A549 (cell line): ENCODE results near the gene GGN. TPM values are rescaled to one million over a fixed set of nuclear protein-coding genes. Genes with fewer than 3 reads are reported as not detected.

Experiments used
- ATAC-seq, 2 experiments: fragments of 200-7000 bp in 1 of 2; fragments of >200 bp in 1 of 2; cut with Nextera tagmentation in 1 of 2; cut with Tn5 transposase in 1 of 2; 3 replicates each; pipeline versions ENCODE4 v1.8.0 to v1.9.1; 2018 to 2020; ENCODE audit warnings: mild to moderate bottlenecking in 1 of 2, moderate library complexity in 1 of 2
- CTCF ChIA-PET: fragments of 300-600 bp; sonication (Branson Sonifier 250); formaldehyde crosslinking; extraction: SDS; loops from one replicate; lab custom pipeline; 2021; ENCODE audit warnings: antibody characterized with exemption, inconsistent platforms; lab: Yijun Ruan, JAX
- POLR2A ChIA-PET: fragments of 350-600 bp; formaldehyde crosslinking; extraction: SDS; loops from one replicate; lab custom pipeline; 2021; ENCODE audit warnings: antibody characterized with exemption, inconsistent platforms; lab: Yijun Ruan, JAX
- DNase-seq, 2 experiments: peaks; one replicate each; pipeline versions ENCODE4 v3.0.0 to v3.0.0-alpha.2; 2011 to 2016; ENCODE audit warnings: low read depth in 1 of 2, low spot score in 1 of 2
- FAIRE-seq: peaks from 2 replicates; lab custom pipeline; 2011; peaks lifted over from hg19 to GRCh38; lab: Jason Lieb, UNC
- H3K27ac ChIP-seq, 2 experiments: fragments of >200 bp; sonication (Bioruptor Twin); formaldehyde crosslinking; 3 replicates each; pipeline ENCODE4 v1.5.1; 2016 to 2017
- H3K4me1 ChIP-seq: fragments of >200 bp; sonication (Bioruptor Twin); formaldehyde crosslinking; 3 replicates; pipeline ENCODE4 v1.6.1; 2016
- H3K4me2 ChIP-seq: fragments of >200 bp; sonication (Bioruptor Twin); formaldehyde crosslinking; 3 replicates; pipeline ENCODE4 v1.6.1; 2016
- H3K4me3 ChIP-seq: fragments of >200 bp; sonication (Bioruptor Twin); formaldehyde crosslinking; 3 replicates; pipeline ENCODE4 v1.5.1; 2016
- H3K9me3 ChIP-seq: fragments of >200 bp; sonication (Bioruptor Twin); formaldehyde crosslinking; 3 replicates; pipeline ENCODE4 v1.6.1; 2016
- CBX8 ChIP-seq: fragments of 200-600 bp; sonication (generic); IDR thresholded peaks from 2 replicates; pipeline ENCODE4 v1.6.1; 2016
- EHMT2 ChIP-seq: fragments of 200-600 bp; sonication (generic); IDR thresholded peaks from 2 replicates; pipeline ENCODE4 v1.6.1; 2016; ENCODE audit warnings: antibody characterized with exemption, low read depth, mild to moderate bottlenecking, moderate library complexity
- GATA3 ChIP-seq: IDR thresholded peaks from 2 replicates; pipeline ENCODE4 v1.6.1; 2012; ENCODE audit warnings: borderline replicate concordance
- HOXA7 ChIP-seq: fragments of 250-450 bp; sonication (Bioruptor Pico); IDR thresholded peaks from 2 replicates; pipeline ENCODE4 v1.5.0; 2020; ENCODE audit warnings: mild to moderate bottlenecking, moderate library complexity
- HOXB13 ChIP-seq: fragments of 250-450 bp; sonication (Bioruptor Pico); IDR thresholded peaks from 2 replicates; pipeline ENCODE4 v1.5.0; 2020; ENCODE audit warnings: low read depth, mild to moderate bottlenecking, moderate library complexity
- JUNB ChIP-seq: fragments of >200 bp; sonication (Bioruptor Twin); formaldehyde crosslinking; IDR thresholded peaks from 2 replicates; pipeline ENCODE4 v1.6.1; 2016
- KDM1A ChIP-seq: fragments of 200-600 bp; sonication (generic); IDR thresholded peaks from 2 replicates; pipeline ENCODE4 v1.6.1; 2016; ENCODE audit warnings: low read depth, mild to moderate bottlenecking
- KDM5A ChIP-seq: fragments of 200-600 bp; sonication (generic); IDR thresholded peaks from 2 replicates; pipeline ENCODE4 v1.6.1; 2016; ENCODE audit warnings: antibody characterized with exemption, mild to moderate bottlenecking
- MAZ ChIP-seq: fragments of 150-350 bp; IDR thresholded peaks from 2 replicates; pipeline ENCODE4 v1.6.1; 2014; ENCODE audit warnings: antibody characterized with exemption, low read depth, low read length, borderline replicate concordance
- MYC ChIP-seq: IDR thresholded peaks from 2 replicates; pipeline ENCODE4 v1.6.1; 2012; ENCODE audit warnings: mild to moderate bottlenecking, inconsistent platforms, low read length, improper control_type of control experiment, borderline replicate concordance
- NFE2L2 ChIP-seq: fragments of 150-350 bp; conservative IDR thresholded peaks from 2 replicates; pipeline ENCODE4 v1.6.1; 2014; ENCODE audit warnings: low read length
- NPAS2 ChIP-seq: fragments of 250-450 bp; sonication (Bioruptor Pico); IDR thresholded peaks from 2 replicates; pipeline ENCODE4 v1.8.0; 2022; ENCODE audit warnings: mild to moderate bottlenecking, moderate library complexity, borderline replicate concordance
- NR3C1 ChIP-seq: fragments of >200 bp; sonication (Bioruptor Twin); formaldehyde crosslinking; IDR thresholded peaks from 3 replicates; pipeline ENCODE4 v1.6.1; 2017
- RAD21 ChIP-seq, 2 experiments: fragments of >200 bp in 1 of 2; sonication (Bioruptor Twin) in 1 of 2; formaldehyde crosslinking in 1 of 2; IDR thresholded peaks in 1 of 2; conservative IDR thresholded peaks in 1 of 2; 2 replicates in 1 of 2; 3 replicates in 1 of 2; pipeline ENCODE4 v1.6.1; 2012 to 2018; ENCODE audit warnings: inconsistent platforms in 1 of 2
- RARB ChIP-seq: fragments of 250-450 bp; sonication (Bioruptor Pico); IDR thresholded peaks from 2 replicates; pipeline ENCODE4 v1.8.0; 2021; ENCODE audit warnings: mild to moderate bottlenecking, moderate library complexity
- RCOR1 ChIP-seq: fragments of 150-350 bp; IDR thresholded peaks from 2 replicates; pipeline ENCODE4 v1.6.1; 2014; ENCODE audit warnings: antibody characterized with exemption, low read length, low read depth
- RNF2 ChIP-seq: fragments of 200-600 bp; sonication (generic); IDR thresholded peaks from 2 replicates; pipeline ENCODE4 v1.6.1; 2016; ENCODE audit warnings: low read depth, mild to moderate bottlenecking, antibody characterized with exemption, moderate library complexity, borderline replicate concordance
- SMC3 ChIP-seq: fragments of >200 bp; sonication (Bioruptor Twin); formaldehyde crosslinking; IDR thresholded peaks from 3 replicates; pipeline ENCODE4 v1.6.1; 2018; ENCODE audit warnings: inconsistent platforms
- TFCP2L1 ChIP-seq: fragments of 250-450 bp; sonication (Bioruptor Pico); IDR thresholded peaks from 2 replicates; pipeline ENCODE4 v1.5.0; 2021; ENCODE audit warnings: mild to moderate bottlenecking
- TP53 ChIP-seq: fragments of 250-450 bp; sonication (Bioruptor Pico); IDR thresholded peaks from 2 replicates; pipeline ENCODE4 v1.5.0; 2021; ENCODE audit warnings: mild to moderate bottlenecking, moderate library complexity
- ZNF302 ChIP-seq: fragments of 250-450 bp; sonication (Bioruptor Pico); IDR thresholded peaks from 2 replicates; pipeline ENCODE4 v1.9.0; 2021; ENCODE audit warnings: inconsistent platforms, mild to moderate bottlenecking, moderate library complexity
- ZSCAN20 ChIP-seq: fragments of 250-450 bp; sonication (Bioruptor Pico); IDR thresholded peaks from 2 replicates; pipeline ENCODE4 v1.8.0; 2022; ENCODE audit warnings: mild to moderate bottlenecking, moderate library complexity
- WGBS: methylation state at CpG from one replicate; pipeline ENCODE4 v1.1.6; 2017; ENCODE audit errors: missing lambda C conversion rate; 5-methylcytosine and 5-hydroxymethylcytosine counted together
- polyA plus RNA-seq, 4 experiments: library from polyadenylated mRNA; depleted of rRNA in 3 of 4; stranded (reverse); fragments of >200 nt; fragmentation: RNase III in 1 of 4; extraction: RNeasy Plus Mini Kit Qiagen cat#74134 plus additional on column Dnase treatment in 1 of 4; gene quantifications; 2 replicates in 3 of 4; 3 replicates in 1 of 4; pipeline ENCODE4 v1.2.3, GENCODE V29; 2011 to 2017
- TF ChIP-seq, protein P1 (sequence below): fragments of 200-600 bp; sonication (generic); IDR thresholded peaks from 2 replicates; pipeline ENCODE4 v1.6.1; 2016; ENCODE audit warnings: antibody characterized with exemption, mild to moderate bottlenecking, moderate library complexity
- TF ChIP-seq, protein P2 (sequence below): fragments of >200 bp; sonication (Bioruptor Twin); formaldehyde crosslinking; IDR thresholded peaks from 2 replicates; pipeline ENCODE4 v1.6.1; 2016
- TF ChIP-seq, protein P3 (sequence below): fragments of 250-450 bp; sonication (Bioruptor Pico); IDR thresholded peaks from 2 replicates; pipeline ENCODE4 v1.5.0; 2021; ENCODE audit warnings: mild to moderate bottlenecking, moderate library complexity, borderline replicate concordance
- TF ChIP-seq, protein P4 (sequence below): IDR thresholded peaks from 2 replicates; pipeline ENCODE4 v1.6.1; 2012

GGN gene
- polyA plus RNA-seq, 2 of the 4 experiments (the other 2 are of a cell fraction): 0.46 TPM; not detected in 1

DNA sequence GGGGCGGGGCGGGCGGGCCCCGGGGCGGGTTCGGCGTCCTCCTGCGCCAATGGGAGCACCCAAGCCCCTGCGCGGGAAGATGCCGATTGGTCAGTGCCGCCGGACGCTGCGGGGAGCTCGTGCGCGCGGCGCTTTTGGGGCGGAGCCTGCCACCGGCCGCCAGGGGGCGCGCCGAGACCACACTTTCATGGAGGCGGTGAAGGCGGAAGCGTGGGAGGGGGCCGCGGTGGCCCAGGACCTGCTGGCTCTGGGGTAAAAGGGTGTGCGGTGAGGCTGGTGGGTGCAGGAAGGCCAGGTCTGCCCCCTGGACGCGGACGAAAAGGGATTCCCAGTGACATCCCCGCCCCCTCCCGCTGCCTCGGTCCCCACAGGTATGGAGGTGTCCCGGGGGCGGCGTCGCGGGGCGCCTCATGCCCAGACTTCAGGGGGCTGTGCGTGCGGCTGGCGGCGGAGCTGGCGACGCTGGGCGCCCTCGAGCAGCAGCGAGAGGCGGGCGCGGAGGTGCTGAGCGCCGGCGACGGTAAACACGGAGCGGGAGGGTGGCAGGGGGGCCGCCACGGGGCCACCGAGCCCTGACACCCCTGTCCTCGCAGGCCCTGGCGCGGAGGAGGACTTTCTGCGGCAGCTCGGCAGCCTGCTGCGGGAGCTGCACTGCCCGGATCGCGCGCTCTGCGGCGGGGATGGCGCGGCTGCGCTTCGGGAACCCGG is 15.3 kb upstream of the GGN start, which contains the start of gene FAM98C (continued):
- TF ChIP-seq RNF2: 0 out of 2 replicates have a peak, but pooled peaks have one; percentile 76
- no peak for TF ChIP-seq ZNF302
- 0 out of 2 replicates have a peak, but pooled peaks have one; percentile 25 for TF ChIP-seq HOXB13 (CRISPR knock-in tag)
- peak; percentile 85 for TF ChIP-seq MYC
- no peak for TF ChIP-seq KDM1A
- TF ChIP-seq TFCP2L1 (CRISPR knock-in tag): peak; percentile 85; the same call in 1 of the 2 replicates
- TF ChIP-seq, protein P1, sequence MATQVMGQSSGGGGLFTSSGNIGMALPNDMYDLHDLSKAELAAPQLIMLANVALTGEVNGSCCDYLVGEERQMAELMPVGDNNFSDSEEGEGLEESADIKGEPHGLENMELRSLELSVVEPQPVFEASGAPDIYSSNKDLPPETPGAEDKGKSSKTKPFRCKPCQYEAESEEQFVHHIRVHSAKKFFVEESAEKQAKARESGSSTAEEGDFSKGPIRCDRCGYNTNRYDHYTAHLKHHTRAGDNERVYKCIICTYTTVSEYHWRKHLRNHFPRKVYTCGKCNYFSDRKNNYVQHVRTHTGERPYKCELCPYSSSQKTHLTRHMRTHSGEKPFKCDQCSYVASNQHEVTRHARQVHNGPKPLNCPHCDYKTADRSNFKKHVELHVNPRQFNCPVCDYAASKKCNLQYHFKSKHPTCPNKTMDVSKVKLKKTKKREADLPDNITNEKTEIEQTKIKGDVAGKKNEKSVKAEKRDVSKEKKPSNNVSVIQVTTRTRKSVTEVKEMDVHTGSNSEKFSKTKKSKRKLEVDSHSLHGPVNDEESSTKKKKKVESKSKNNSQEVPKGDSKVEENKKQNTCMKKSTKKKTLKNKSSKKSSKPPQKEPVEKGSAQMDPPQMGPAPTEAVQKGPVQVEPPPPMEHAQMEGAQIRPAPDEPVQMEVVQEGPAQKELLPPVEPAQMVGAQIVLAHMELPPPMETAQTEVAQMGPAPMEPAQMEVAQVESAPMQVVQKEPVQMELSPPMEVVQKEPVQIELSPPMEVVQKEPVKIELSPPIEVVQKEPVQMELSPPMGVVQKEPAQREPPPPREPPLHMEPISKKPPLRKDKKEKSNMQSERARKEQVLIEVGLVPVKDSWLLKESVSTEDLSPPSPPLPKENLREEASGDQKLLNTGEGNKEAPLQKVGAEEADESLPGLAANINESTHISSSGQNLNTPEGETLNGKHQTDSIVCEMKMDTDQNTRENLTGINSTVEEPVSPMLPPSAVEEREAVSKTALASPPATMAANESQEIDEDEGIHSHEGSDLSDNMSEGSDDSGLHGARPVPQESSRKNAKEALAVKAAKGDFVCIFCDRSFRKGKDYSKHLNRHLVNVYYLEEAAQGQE: no peak
- TF ChIP-seq, protein P2, sequence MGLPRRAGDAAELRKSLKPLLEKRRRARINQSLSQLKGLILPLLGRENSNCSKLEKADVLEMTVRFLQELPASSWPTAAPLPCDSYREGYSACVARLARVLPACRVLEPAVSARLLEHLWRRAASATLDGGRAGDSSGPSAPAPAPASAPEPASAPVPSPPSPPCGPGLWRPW: no peak
- TF ChIP-seq SMC3: peak; percentile 96
- TF ChIP-seq NR3C1: no peak
- TF ChIP-seq RAD21 (conservative IDR thresholded peaks at IDR 0.05 in 1 of 2, IDR thresholded peaks at IDR 0.05 in 1 of 2): peak; percentile 96 to 100
- no peak for TF ChIP-seq HOXA7 (CRISPR knock-in tag)
- TF ChIP-seq NFE2L2: no peak
- TF ChIP-seq MAZ: peak; percentile 86; the same call in 1 of the 2 replicates
- no peak for TF ChIP-seq ZSCAN20
- no peak for TF ChIP-seq KDM5A
- no peak for TF ChIP-seq CBX8
- TF ChIP-seq JUNB: no peak
- TF ChIP-seq RARB: no peak
- no peak for TF ChIP-seq NPAS2 (CRISPR knock-in tag)
- TF ChIP-seq TP53 (CRISPR knock-in tag): peak; percentile 55; the same call in 1 of the 2 replicates
- no peak for TF ChIP-seq RCOR1
- TF ChIP-seq, protein P3, sequence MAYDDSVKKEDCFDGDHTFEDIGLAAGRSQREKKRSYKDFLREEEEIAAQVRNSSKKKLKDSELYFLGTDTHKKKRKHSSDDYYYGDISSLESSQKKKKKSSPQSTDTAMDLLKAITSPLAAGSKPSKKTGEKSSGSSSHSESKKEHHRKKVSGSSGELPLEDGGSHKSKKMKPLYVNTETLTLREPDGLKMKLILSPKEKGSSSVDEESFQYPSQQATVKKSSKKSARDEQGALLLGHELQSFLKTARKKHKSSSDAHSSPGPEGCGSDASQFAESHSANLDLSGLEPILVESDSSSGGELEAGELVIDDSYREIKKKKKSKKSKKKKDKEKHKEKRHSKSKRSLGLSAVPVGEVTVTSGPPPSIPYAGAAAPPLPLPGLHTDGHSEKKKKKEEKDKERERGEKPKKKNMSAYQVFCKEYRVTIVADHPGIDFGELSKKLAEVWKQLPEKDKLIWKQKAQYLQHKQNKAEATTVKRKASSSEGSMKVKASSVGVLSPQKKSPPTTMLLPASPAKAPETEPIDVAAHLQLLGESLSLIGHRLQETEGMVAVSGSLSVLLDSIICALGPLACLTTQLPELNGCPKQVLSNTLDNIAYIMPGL (CRISPR knock-in tag): peak; percentile 81

DNA sequence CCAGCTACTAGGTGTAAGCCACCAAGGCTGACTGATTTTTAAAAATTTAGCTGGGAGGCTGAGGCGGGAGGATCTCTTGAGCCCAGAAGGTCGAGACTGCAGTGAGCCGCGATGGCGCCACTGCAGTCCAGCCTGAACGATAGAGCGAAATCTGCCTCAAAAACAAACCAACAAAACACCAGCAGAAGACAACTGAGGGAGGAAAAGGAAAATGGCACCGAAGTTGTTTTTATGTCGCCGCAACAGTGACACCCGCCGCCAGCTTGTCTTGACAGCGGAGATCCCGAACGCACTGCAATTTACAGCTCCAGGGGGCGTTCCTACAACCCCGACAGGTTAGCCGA is 14.8 kb upstream of the GGN start:
- CTCF ChIA-PET: interaction anchor here (0.6 to 14.1 kb wide), 147 partner anchors 11 to 1140 kb away, joined by 3 to 254 read pairs (median 5); partner anchors contain the start of genes ACTN4, CCER2, ECH1 and EIF3K
- Histone ChIP-seq H3K27ac (peak overlapping the region in 1 of 2 experiments; percentile 27; a peak in 2 of 6 replicates), H3K4me2 (peak overlapping the region; percentile 85), H3K4me1 (peaks cover 10% of the 10 kb centered on the region), H3K4me3 (peak overlapping the region; percentile 66), H3K9me3 (no peaks in the 10 kb centered on the region)
- WGBS: 9% methylated on average over 18 of the region's 18 CpGs
- DNase-seq: no peak
- ATAC-seq: peak in 1 of 2 experiments; percentile 38; a peak in 3 of 6 replicates
- FAIRE-seq: no peak
- POLR2A ChIA-PET: interaction anchor here (0.5 to 2.4 kb wide), 18 partner anchors 8 to 527 kb away, joined by 3 to 30 read pairs (median 4); partner anchors contain the start of genes ACTN4, C19orf33, EIF3K and GGN
- no peak; the same call in 1 of the 2 replicates for TF ChIP-seq GATA3
- TF ChIP-seq, protein P4, sequence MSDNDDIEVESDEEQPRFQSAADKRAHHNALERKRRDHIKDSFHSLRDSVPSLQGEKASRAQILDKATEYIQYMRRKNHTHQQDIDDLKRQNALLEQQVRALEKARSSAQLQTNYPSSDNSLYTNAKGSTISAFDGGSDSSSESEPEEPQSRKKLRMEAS: no peak
- TF ChIP-seq EHMT2: 0 out of 2 replicates have a peak, but pooled peaks have one; percentile 30
- 0 out of 2 replicates have a peak, but pooled peaks have one; percentile 25 for TF ChIP-seq TFCP2L1 (CRISPR knock-in tag)
